ENCODE data around the gene NHLRC4. TPM values are rescaled to one million over a fixed set of nuclear protein-coding genes. Genes with fewer than 3 reads are reported as not detected.

NHLRC4 gene
- total and polyA plus RNA-seq, 8 donors = 0.35 to 1.4 (median 0.92) TPM; not detected in 3

DNA sequence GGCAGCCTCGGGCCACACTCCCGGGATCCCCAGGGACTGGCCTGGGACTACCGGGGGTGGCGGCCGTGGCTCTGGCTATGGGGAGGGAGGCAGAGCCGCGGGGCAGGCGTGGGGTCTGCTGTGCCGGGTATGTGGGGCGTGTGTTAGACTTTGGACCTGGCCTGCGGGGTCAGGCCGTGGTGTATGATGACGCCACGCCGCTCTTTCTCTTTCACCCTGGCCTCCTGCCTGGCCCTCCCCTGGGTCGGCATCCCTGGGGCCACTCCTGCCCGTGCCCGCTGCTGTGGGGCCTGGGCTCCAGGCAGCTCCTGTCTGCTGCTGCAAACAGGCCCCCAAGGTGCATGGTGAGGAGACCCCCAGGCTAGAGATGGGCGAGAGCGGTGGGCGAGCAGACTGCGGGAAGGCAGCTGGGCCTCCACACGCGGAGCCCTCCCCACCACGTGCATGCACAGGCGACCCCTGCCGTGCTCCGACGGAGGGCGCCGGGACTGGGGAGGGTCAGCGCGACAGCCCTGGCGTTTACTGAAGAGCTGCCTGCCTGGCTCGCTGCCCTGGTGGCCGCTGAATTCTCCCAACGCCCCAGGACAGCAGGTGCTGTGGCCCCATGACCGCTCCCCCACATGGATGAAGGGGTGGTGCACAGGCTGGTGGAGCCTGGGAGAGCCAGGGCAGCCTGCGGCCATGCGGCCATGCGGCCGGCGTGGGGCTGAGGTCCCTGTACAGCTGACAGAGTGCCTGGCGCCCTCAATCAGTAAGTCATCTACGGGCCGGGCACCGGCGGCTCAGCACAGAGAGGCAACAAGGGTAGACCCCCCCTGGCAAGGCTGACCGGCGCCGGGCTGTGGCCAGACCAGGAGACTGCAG, 23.3 kb upstream of the NHLRC4 start:
- Histone ChIP-seq H3K36me3 (peaks cover 16 to 75% (median 49%) of the 10 kb centered on the region in 4 donors), H3K27ac (peak overlapping the region in 1 of 5 donors; percentile 31), H3K9me3 (no peaks in the 10 kb centered on the region), H3K4me3 (no peak overlapping the region), H3K27me3 (no peaks in the 10 kb centered on the region), H3K4me1 (peaks cover 0 to 33% (median 21%) of the 10 kb centered on the region in 4 donors)
- TF ChIP-seq, protein P1, sequence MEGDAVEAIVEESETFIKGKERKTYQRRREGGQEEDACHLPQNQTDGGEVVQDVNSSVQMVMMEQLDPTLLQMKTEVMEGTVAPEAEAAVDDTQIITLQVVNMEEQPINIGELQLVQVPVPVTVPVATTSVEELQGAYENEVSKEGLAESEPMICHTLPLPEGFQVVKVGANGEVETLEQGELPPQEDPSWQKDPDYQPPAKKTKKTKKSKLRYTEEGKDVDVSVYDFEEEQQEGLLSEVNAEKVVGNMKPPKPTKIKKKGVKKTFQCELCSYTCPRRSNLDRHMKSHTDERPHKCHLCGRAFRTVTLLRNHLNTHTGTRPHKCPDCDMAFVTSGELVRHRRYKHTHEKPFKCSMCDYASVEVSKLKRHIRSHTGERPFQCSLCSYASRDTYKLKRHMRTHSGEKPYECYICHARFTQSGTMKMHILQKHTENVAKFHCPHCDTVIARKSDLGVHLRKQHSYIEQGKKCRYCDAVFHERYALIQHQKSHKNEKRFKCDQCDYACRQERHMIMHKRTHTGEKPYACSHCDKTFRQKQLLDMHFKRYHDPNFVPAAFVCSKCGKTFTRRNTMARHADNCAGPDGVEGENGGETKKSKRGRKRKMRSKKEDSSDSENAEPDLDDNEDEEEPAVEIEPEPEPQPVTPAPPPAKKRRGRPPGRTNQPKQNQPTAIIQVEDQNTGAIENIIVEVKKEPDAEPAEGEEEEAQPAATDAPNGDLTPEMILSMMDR (IDR thresholded peaks at IDR 0.05) = no peak
- TF ChIP-seq POLR2AphosphoS5 (IDR thresholded peaks at IDR 0.05) (no peak), EP300 (IDR thresholded peaks at IDR 0.05) (no peak), POLR2A (IDR thresholded peaks at IDR 0.05) (no peak)
- peak; percentile 42 to 69 for DNase-seq
- 64 to 82% (median 75%) methylated on average over 34 to 51 of the region's 51 CpGs for WGBS, 5 donors
- intact Hi-C loops (cut with DNase I; ENCODE audit: low total_unique reads) = no loop called here

DNA sequence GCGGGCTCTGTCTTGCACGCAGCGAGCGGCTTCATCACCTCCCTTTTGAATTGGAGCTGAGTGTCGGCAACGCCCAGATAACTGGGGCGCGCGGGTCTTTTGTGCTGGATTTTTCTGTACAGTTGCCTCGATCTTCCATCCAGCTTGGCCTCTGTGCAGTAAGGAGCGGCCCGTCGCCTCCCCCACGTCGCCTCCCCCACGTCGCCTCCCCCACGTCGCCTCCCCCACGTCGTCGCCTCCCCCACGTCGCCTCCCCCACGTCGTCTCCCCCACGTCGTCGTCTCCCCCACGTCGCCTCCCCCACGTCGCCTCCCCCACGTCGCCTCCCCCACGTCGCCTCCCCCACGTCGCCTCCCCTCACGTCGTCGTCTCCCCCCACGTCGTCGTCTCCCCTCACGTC, 22.3 kb upstream of the NHLRC4 start:
- WGBS, 5 donors = 91 to 96% (median 92%) methylated on average over 33 to 46 of the region's 46 CpGs

DNA sequence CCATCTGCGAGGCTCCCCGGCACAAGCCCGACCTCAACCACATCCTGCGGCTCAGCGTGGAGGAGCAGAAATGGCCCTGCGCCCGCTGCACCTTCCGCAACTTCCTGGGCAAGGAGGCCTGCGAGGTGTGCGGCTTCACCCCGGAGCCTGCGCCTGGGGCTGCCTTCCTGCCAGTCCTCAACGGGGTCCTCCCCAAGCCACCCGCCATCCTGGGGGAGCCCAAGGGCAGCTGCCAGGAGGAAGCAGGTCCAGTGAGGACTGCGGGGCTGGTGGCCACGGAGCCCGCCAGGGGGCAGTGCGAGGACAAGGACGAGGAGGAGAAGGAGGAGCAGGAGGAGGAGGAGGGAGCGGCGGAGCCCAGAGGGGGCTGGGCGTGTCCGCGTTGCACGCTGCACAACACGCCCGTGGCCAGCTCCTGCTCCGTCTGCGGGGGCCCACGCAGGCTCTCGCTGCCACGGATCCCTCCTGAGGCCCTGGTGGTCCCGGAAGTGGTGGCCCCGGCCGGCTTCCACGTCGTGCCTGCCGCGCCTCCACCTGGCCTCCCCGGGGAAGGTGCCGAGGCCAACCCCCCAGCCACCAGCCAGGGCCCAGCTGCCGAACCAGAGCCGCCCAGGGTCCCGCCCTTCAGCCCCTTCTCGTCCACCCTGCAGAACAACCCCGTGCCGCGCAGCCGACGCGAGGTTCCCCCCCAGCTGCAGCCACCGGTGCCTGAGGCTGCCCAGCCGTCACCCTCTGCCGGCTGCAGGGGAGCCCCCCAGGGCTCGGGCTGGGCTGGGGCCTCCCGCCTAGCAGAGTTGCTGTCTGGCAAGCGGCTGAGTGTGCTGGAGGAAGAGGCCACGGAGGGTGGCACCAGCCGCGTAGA, 19.7 kb upstream of the NHLRC4 start:
- Histone ChIP-seq H3K4me3 (peak overlapping the region in 1 of 4 donors; percentile 23), H3K9me3 (no peaks in the 10 kb centered on the region), H3K27me3 (no peaks in the 10 kb centered on the region), H3K36me3 (peaks cover 33 to 74% (median 54%) of the 10 kb centered on the region in 4 donors), H3K4me1 (peaks cover 0 to 33% (median 21%) of the 10 kb centered on the region in 4 donors), H3K27ac (no peak overlapping the region)
- peak; percentile 78 to 81 for DNase-seq
- TF ChIP-seq, protein P1 (IDR thresholded peaks at IDR 0.05) = peak in 5 of 7 experiments; percentile 25 to 62 (median 49)
- TF ChIP-seq POLR2AphosphoS5 (IDR thresholded peaks at IDR 0.05) = peak in 1 of 3 donors; percentile 8
- no peak for TF ChIP-seq EP300 (IDR thresholded peaks at IDR 0.05)
- no peak for TF ChIP-seq POLR2A (IDR thresholded peaks at IDR 0.05)
- intact Hi-C loops (cut with DNase I; ENCODE audit: low total_unique reads) = no loop called here
- WGBS, 5 donors = 66 to 75% (median 71%) methylated on average over 17 to 60 of the region's 60 CpGs

More for the DNA sequence above, 22.3 kb upstream of the NHLRC4 start:
- intact Hi-C loops (cut with DNase I; ENCODE audit: low total_unique reads) = no loop called here
- Histone ChIP-seq H3K4me3 (no peak overlapping the region), H3K27ac (no peak overlapping the region), H3K4me1 (peaks cover 0 to 33% (median 21%) of the 10 kb centered on the region in 4 donors), H3K36me3 (peaks cover 26 to 76% (median 54%) of the 10 kb centered on the region in 4 donors), H3K9me3 (no peaks in the 10 kb centered on the region), H3K27me3 (no peaks in the 10 kb centered on the region)
- DNase-seq = no peak
- TF ChIP-seq, protein P1 (IDR thresholded peaks at IDR 0.05) = no peak
- no peak for TF ChIP-seq EP300 (IDR thresholded peaks at IDR 0.05)
- no peak for TF ChIP-seq POLR2A (IDR thresholded peaks at IDR 0.05)
- no peak for TF ChIP-seq POLR2AphosphoS5 (IDR thresholded peaks at IDR 0.05)

DNA sequence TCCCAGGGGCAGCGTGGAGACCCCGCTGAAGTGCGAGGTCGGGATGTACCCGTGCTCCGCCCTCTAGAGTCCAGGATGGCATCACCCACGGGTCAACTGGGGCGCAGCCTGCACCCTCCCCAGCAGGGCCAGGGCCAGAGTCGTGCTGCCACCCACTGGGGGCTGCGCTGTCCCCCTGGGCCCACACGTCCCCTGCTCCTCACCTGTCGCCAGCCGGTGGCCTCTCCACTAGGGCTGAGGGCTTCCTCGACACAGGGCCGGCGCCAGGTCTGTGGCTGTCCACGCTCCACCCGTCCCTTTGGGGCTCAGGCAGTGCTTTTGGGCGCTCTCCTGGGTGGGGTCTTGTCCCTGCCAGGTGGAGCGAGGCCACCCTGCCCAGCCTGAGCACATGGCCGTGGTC, 18.2 kb upstream of the NHLRC4 start:
- peaks cover 0 to 22% (median 13%) of the 10 kb centered on the region in 4 donors for H3K4me1 ChIP-seq
- TF ChIP-seq POLR2A (IDR thresholded peaks at IDR 0.05) = no peak
- no peak for TF ChIP-seq EP300 (IDR thresholded peaks at IDR 0.05)
- no peak for TF ChIP-seq POLR2AphosphoS5 (IDR thresholded peaks at IDR 0.05)
- TF ChIP-seq, protein P1 (IDR thresholded peaks at IDR 0.05) = no peak
- peaks cover 46 to 79% (median 67%) of the 10 kb centered on the region in 4 donors for H3K36me3 ChIP-seq
- H3K27me3 ChIP-seq = no peaks in the 10 kb centered on the region
- no peaks in the 10 kb centered on the region for H3K9me3 ChIP-seq
- no peak overlapping the region for H3K27ac ChIP-seq
- intact Hi-C loops (cut with DNase I; ENCODE audit: low total_unique reads) = no loop called here
- DNase-seq = no peak
- H3K4me3 ChIP-seq = no peak overlapping the region
- 92 to 97% (median 95%) methylated on average over 18 to 21 of the region's 21 CpGs for WGBS, 5 donors

Measured in stomach (tissue), 9 donors.